CD4-positive, alpha-beta T cell treated with Interleukin-6 at 100 ng/mL for 8 hours (primary cell): Measurements from ENCODE around the gene SVBP.

Experiments
- DNase-seq: peaks from one replicate; pipeline ENCODE4 v3.0.0-alpha.2; 2020; ENCODE audit warnings: mixed read lengths, low spot score

SVBP gene

GRCh38 chr1:42765269-42765668 lies 51.9 kb downstream of the SVBP start:
- no peak for DNase-seq

GRCh38 chr1:42762269-42762668 lies 54.9 kb downstream of the SVBP start:
- DNase-seq, result no peak

- no peak for DNase-seq
Measured at GRCh38 chr1:42761567-42761966, 55.6 kb downstream of the SVBP start.

- DNase-seq, result no peak
Measured at GRCh38 chr1:42759114-42759513, 58.1 kb downstream of the SVBP start.

- DNase-seq, result no peak
Measured at GRCh38 chr1:42758641-42759040, 58.6 kb downstream of the SVBP start.

GRCh38 chr1:42757892-42758275 lies 59.3 kb downstream of the SVBP start:
- DNase-seq, result no peak
